GM21737 (cell line): ENCODE results near the gene MFAP1.
"Not testable (repeated sequence)": the region's sequence is repeated elsewhere in the genome, so short reads cannot be mapped to it uniquely, and the experiment has no call there.

Experiments used
- ATAC-seq: cut with Tn5 transposase; IDR thresholded peaks from one replicate; pipeline ENCODE4 v1.9.1; 2021; ENCODE audit warnings: mild to moderate bottlenecking, moderate library complexity; ENCODE audit not compliant: unreplicated experiment

MFAP1 gene

GRCh38 chr15:43825305-43825704 is 815 bp upstream of the MFAP1 start:
- not testable (repeated sequence) for ATAC-seq

- no peak for ATAC-seq
Observed at GRCh38 chr15:43821505-43821904, 3.0 kb downstream of the MFAP1 start.

- ATAC-seq = not testable (repeated sequence)
Observed at GRCh38 chr15:43815064-43815463, 9.4 kb downstream of the MFAP1 start.

GRCh38 chr15:43808960-43809678 is 15.4 kb downstream of the MFAP1 start:
- peak; percentile 49 for ATAC-seq

GRCh38 chr15:43808435-43808950 is 16.0 kb downstream of the MFAP1 start:
- ATAC-seq = no peak

GRCh38 chr15:43802676-43803075 is 21.8 kb downstream of the MFAP1 start:
- ATAC-seq = not testable (repeated sequence)

- peak; percentile 76 for ATAC-seq
Observed at GRCh38 chr15:43800286-43801141, 24.0 kb downstream of the MFAP1 start, which contains the start of gene HYPK. TSS of gene HYPK (plus strand) at chr15:43800599. CDS start at chr15:43800623, 24 bp downstream.

- ATAC-seq = no peak
Observed at GRCh38 chr15:43799945-43800285, 24.6 kb downstream of the MFAP1 start, which contains the start of gene SERINC4. TSS of gene SERINC4 (minus strand) at chr15:43800220. CDS start at chr15:43799986, 234 bp downstream.

- no peak for ATAC-seq
Observed at GRCh38 chr15:43799209-43799944, 25.1 kb downstream of the MFAP1 start.

GRCh38 chr15:43796566-43796965 is 27.9 kb downstream of the MFAP1 start:
- no peak for ATAC-seq

GRCh38 chr15:43795997-43796396 is 28.5 kb downstream of the MFAP1 start:
- no peak for ATAC-seq

GRCh38 chr15:43795197-43795596 is 29.3 kb downstream of the MFAP1 start:
- ATAC-seq = no peak

GRCh38 chr15:43794269-43795037 is 30.0 kb downstream of the MFAP1 start:
- no peak for ATAC-seq

- ATAC-seq = no peak
Observed at GRCh38 chr15:43793647-43794046, 30.8 kb downstream of the MFAP1 start.

- ATAC-seq = no peak
Observed at GRCh38 chr15:43792761-43793476, 31.6 kb downstream of the MFAP1 start.

- ATAC-seq = peak; percentile 89
Observed at GRCh38 chr15:43791993-43792760, 32.3 kb downstream of the MFAP1 start, which contains the start of gene SERF2. TSS of gene SERF2 (plus strand) at chr15:43792320. CDS start at chr15:43792377, 57 bp downstream.

GRCh38 chr15:43789409-43789808 is 35.1 kb downstream of the MFAP1 start:
- ATAC-seq = no peak

GRCh38 chr15:43779016-43779415 is 45.5 kb downstream of the MFAP1 start:
- no peak for ATAC-seq
